Hepatocyte (in vitro differentiated cells): ENCODE measurements around the gene CELSR2. TPM values are rescaled to one million over a fixed set of nuclear protein-coding genes. Genes with fewer than 3 reads are reported as not detected.

Experiments
- DNase-seq: peaks from one replicate; pipeline ENCODE4 v3.0.0-alpha.2; 2016; ENCODE audit warnings: low spot score
- H2AFZ ChIP-seq: fragments of 200-600 bp; sonication (generic); 2 replicates; pipeline ENCODE4 v1.6.0; 2016; ENCODE audit warnings: antibody characterized with exemption, mild to moderate bottlenecking
- H3K27ac ChIP-seq: fragments of 200-600 bp; sonication (generic); 2 replicates; pipeline ENCODE4 v1.5.1; 2016; ENCODE audit warnings: mild to moderate bottlenecking
- H3K27me3 ChIP-seq: fragments of 200-600 bp; sonication (generic); 2 replicates; pipeline ENCODE4 v1.6.1; 2016
- H3K36me3 ChIP-seq: fragments of 200-600 bp; sonication (generic); replicated peaks from 2 replicates; pipeline ENCODE4 v1.5.1; 2016; ENCODE audit warnings: low read depth; ENCODE audit not compliant: insufficient read depth
- H3K4me1 ChIP-seq: fragments of 200-600 bp; sonication (generic); 2 replicates; pipeline ENCODE4 v1.5.1; 2016; ENCODE audit warnings: mild to moderate bottlenecking, moderate library complexity; ENCODE audit not compliant: insufficient read depth
- H3K4me2 ChIP-seq: fragments of 200-600 bp; sonication (generic); 2 replicates; pipeline ENCODE4 v1.6.0; 2016
- H3K4me3 ChIP-seq: fragments of 200-600 bp; sonication (generic); 2 replicates; pipeline ENCODE4 v1.5.1; 2016; ENCODE audit warnings: mild to moderate bottlenecking
- H3K79me2 ChIP-seq: fragments of 200-600 bp; sonication (generic); 2 replicates; pipeline ENCODE4 v1.6.0; 2017; ENCODE audit warnings: mild to moderate bottlenecking
- H3K9me2 ChIP-seq: fragments of 200-600 bp; sonication (generic); replicated peaks from 2 replicates; pipeline ENCODE4 v1.6.0; 2017; ENCODE audit warnings: mild to moderate bottlenecking; ENCODE audit not compliant: insufficient read depth
- H3K9me3 ChIP-seq: fragments of 200-600 bp; sonication (generic); 2 replicates; pipeline ENCODE4 v1.5.1; 2016; ENCODE audit warnings: low read depth, mild to moderate bottlenecking
- H4K20me1 ChIP-seq: fragments of 200-600 bp; sonication (generic); 2 replicates; pipeline ENCODE4 v1.6.0; 2016; ENCODE audit warnings: mild to moderate bottlenecking; ENCODE audit not compliant: insufficient read depth, poor library complexity, severe bottlenecking
- CTCF ChIP-seq: fragments of 200-600 bp; sonication (generic); IDR thresholded peaks from 2 replicates; pipeline ENCODE4 v1.5.1; 2016; ENCODE audit warnings: antibody characterized with exemption, mild to moderate bottlenecking; ENCODE audit not compliant: poor library complexity
- EZH2 ChIP-seq: fragments of 200-600 bp; sonication (generic); IDR thresholded peaks from 2 replicates; pipeline ENCODE4 v1.6.1; 2016; ENCODE audit warnings: antibody characterized with exemption, mild to moderate bottlenecking, borderline replicate concordance
- EZH2phosphoT487 ChIP-seq: fragments of 200-600 bp; sonication (generic); IDR thresholded peaks from one replicate; pipeline ENCODE4 v1.6.1; 2018; ENCODE audit warnings: antibody characterized with exemption, mild to moderate bottlenecking, low read depth, moderate library complexity; ENCODE audit not compliant: unreplicated experiment, severe bottlenecking
- WGBS: methylation state at CpG from one replicate; pipeline ENCODE4 v1.1.6; 2016; ENCODE audit warnings: low lambda C conversion rate; ENCODE audit errors: missing lambda C conversion rate; 5-methylcytosine and 5-hydroxymethylcytosine counted together
- polyA plus RNA-seq: library from polyadenylated mRNA; unstranded; fragments of >200 nt; fragmentation: Nextera tagmentation; extraction: Ambion mirVana; gene quantifications from 2 replicates; pipeline ENCODE4 v1.2.1, GENCODE V29; 2016
- total RNA-seq: library from RNA; depleted of rRNA; stranded (reverse); fragments of >200 nt; gene quantifications from 2 replicates; pipeline ENCODE4 v1.2.3, GENCODE V29; 2014

CELSR2 gene
- total and polyA plus RNA-seq, 2 experiments from 2014 or later = 3.3 to 3.7 TPM

GRCh38 chr1:109309347-109309746 is 60.0 kb downstream of the CELSR2 start:
- Histone ChIP-seq H3K9me3 (no peaks in the 10 kb centered on the region), H3K36me3 (no peaks in the 10 kb centered on the region), H3K79me2 (no peaks in the 10 kb centered on the region), H3K4me3 (no peak overlapping the region), H3K4me1 (peaks cover 34% of the 10 kb centered on the region), H3K27ac (peak overlapping the region; percentile 93), H3K9me2 (no peaks in the 10 kb centered on the region), H3K27me3 (no peaks in the 10 kb centered on the region), H4K20me1 (no peaks in the 10 kb centered on the region), H3K4me2 (peak overlapping the region; percentile 31), H2AFZ (no peak overlapping the region)
- WGBS = 73% methylated on average over 2 of the region's 2 CpGs
- TF ChIP-seq EZH2phosphoT487 (no peak), EZH2 (no peak), CTCF (no peak)
- no peak for DNase-seq

- H2AFZ ChIP-seq = no peak overlapping the region
- H3K36me3 ChIP-seq = no peaks in the 10 kb centered on the region
- H3K4me1 ChIP-seq = peaks cover 24% of the 10 kb centered on the region
- no peaks in the 10 kb centered on the region for H4K20me1 ChIP-seq
- no peaks in the 10 kb centered on the region for H3K79me2 ChIP-seq
- H3K9me2 ChIP-seq = no peaks in the 10 kb centered on the region
- WGBS = 94% methylated on average over 2 of the region's 2 CpGs
- no peaks in the 10 kb centered on the region for H3K27me3 ChIP-seq
- no peaks in the 10 kb centered on the region for H3K9me3 ChIP-seq
- TF ChIP-seq EZH2phosphoT487 (no peak), EZH2 (no peak), CTCF (no peak)
- DNase-seq = no peak
- no peak overlapping the region for H3K27ac ChIP-seq
- no peak overlapping the region for H3K4me3 ChIP-seq
- no peak overlapping the region for H3K4me2 ChIP-seq
These were observed 62.9 kb downstream of the CELSR2 start for GRCh38 chr1:109312246-109312645.

- H3K4me2 ChIP-seq = no peak overlapping the region
- no peaks in the 10 kb centered on the region for H4K20me1 ChIP-seq
- H2AFZ ChIP-seq = no peak overlapping the region
- H3K4me1 ChIP-seq = peaks cover 17% of the 10 kb centered on the region
- no peaks in the 10 kb centered on the region for H3K36me3 ChIP-seq
- H3K27ac ChIP-seq = no peak overlapping the region
- no peak overlapping the region for H3K4me3 ChIP-seq
- no peaks in the 10 kb centered on the region for H3K9me3 ChIP-seq
- no peak for DNase-seq
- H3K27me3 ChIP-seq = no peaks in the 10 kb centered on the region
- 95% methylated on average over 12 of the region's 12 CpGs for WGBS
- TF ChIP-seq EZH2phosphoT487 (no peak), CTCF (no peak), EZH2 (no peak)
- H3K79me2 ChIP-seq = no peaks in the 10 kb centered on the region
- H3K9me2 ChIP-seq = no peaks in the 10 kb centered on the region
These were observed 63.8 kb downstream of the CELSR2 start for GRCh38 chr1:109312978-109313775.
